Stimulated activated CD4-positive, alpha-beta T cell treated with anti-CD3 and anti-CD28 coated beads, TNF-alpha, amount 100 ng/mL, for 24 hours (primary cell): Measurements from ENCODE around the gene ACKR2.
"Not testable (repeated sequence)": the region's sequence is repeated elsewhere in the genome, so short reads cannot be mapped to it uniquely, and the experiment has no call there.

Experiments
- DNase-seq, 3 experiments: peaks; one replicate each; pipeline ENCODE4 v3.0.0-alpha.2; 2020; ENCODE audit warnings: low read depth in 3 of 3

ACKR2 gene

GRCh38 chr3:42855547-42856380 lies 46.5 kb downstream of the ACKR2 start:
- no peak for DNase-seq

- no peak for DNase-seq
These were observed 47.3 kb downstream of the ACKR2 start for GRCh38 chr3:42856544-42856943.

GRCh38 chr3:42864321-42864950 lies 55.2 kb downstream of the ACKR2 start:
- DNase-seq, result no peak

GRCh38 chr3:42865256-42865655 lies 56.0 kb downstream of the ACKR2 start:
- no peak for DNase-seq

GRCh38 chr3:42867138-42867537 lies 57.9 kb downstream of the ACKR2 start:
- DNase-seq, result no peak

GRCh38 chr3:42868841-42869240 lies 59.6 kb downstream of the ACKR2 start:
- no peak for DNase-seq

- no peak for DNase-seq
These were observed 62.4 kb downstream of the ACKR2 start for GRCh38 chr3:42871592-42872196.

- no peak for DNase-seq
These were observed 63.5 kb downstream of the ACKR2 start for GRCh38 chr3:42872718-42873117.

- no peak for DNase-seq
These were observed 64.2 kb downstream of the ACKR2 start for GRCh38 chr3:42873221-42873982.

GRCh38 chr3:42874749-42875148 lies 65.5 kb downstream of the ACKR2 start:
- DNase-seq, result no peak

GRCh38 chr3:42875325-42876151 lies 66.3 kb downstream of the ACKR2 start, which contains the start of gene CYP8B1:
Gene CYP8B1, minus strand, starts transcription at chr3:42875879. Its CDS starts 63 bp downstream, at chr3:42875816.
- DNase-seq, result no peak

GRCh38 chr3:42876401-42876800 lies 67.2 kb downstream of the ACKR2 start:
- no peak for DNase-seq

GRCh38 chr3:42876940-42877720 lies 67.9 kb downstream of the ACKR2 start:
- DNase-seq, result no peak

GRCh38 chr3:42877881-42878280 lies 68.6 kb downstream of the ACKR2 start:
- no peak for DNase-seq

GRCh38 chr3:42880183-42880582 lies 70.9 kb downstream of the ACKR2 start:
- DNase-seq, result no peak

GRCh38 chr3:42880601-42881451 lies 71.6 kb downstream of the ACKR2 start:
- DNase-seq, result peak; percentile 75 to 89 (median 77)

GRCh38 chr3:42883251-42883930 lies 74.1 kb downstream of the ACKR2 start:
- DNase-seq, result not testable (repeated sequence)

GRCh38 chr3:42884324-42884723 lies 75.1 kb downstream of the ACKR2 start:
- DNase-seq, result no peak
